ENCODE data around the gene DSCAM. TPM values are rescaled to one million over a fixed set of nuclear protein-coding genes. Genes with fewer than 3 reads are reported as not detected.

DSCAM gene
- total and polyA plus RNA-seq, 10 of the 15 experiments (the other 5 are each of a cell fraction or from before 2014, with no cell fraction given), result not detected

DNA sequence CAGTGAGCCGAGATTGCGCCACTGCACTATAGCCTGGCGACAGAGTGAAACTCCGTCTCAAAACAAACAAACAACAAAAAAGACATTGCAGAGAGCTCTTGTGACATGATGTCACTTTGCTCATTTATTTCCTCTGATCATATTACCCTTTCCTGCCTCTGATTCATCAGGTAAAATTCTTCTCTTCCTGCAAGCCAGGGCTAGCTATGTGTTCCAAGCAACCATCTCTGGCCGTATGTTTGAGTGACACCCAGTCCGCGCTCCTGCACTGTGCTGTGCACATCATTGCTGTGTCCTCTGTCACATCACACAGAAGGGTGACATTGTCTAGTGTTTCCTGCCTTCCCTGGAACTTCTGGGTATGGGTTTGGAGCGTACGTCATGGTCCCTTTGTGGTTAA, 728.4 kb downstream of the DSCAM start:
- Histone ChIP-seq H3K79me2 (ENCODE audit: control insufficient read depth, insufficient read depth, low read length) (no peaks in the 10 kb centered on the region), H3K4me3 (no peak overlapping the region), H3K9ac (ENCODE audit: control insufficient read depth, insufficient read depth, low read length) (no peak overlapping the region), H2AFZ (ENCODE audit: control insufficient read depth, low read depth, low read length) (no peak overlapping the region), H3K4me2 (ENCODE audit: control insufficient read depth, insufficient read depth) (no peak overlapping the region), H3K27ac (ENCODE audit: control insufficient read depth, insufficient read depth) (no peak overlapping the region), H3K9me3 (replicated peaks; ENCODE audit: control insufficient read depth, insufficient read depth, low read length) (no peaks in the 10 kb centered on the region; the same call in 2 of the 3 replicates), H4K20me1 (ENCODE audit: control insufficient read depth, insufficient read depth) (no peaks in the 10 kb centered on the region), H3K27me3 (replicated peaks in 1 of 2; ENCODE audit: control insufficient read depth in 2 of 2, insufficient read depth in 2 of 2, low read length in 1 of 2) (no peaks in the 10 kb centered on the region), H3K36me3 (ENCODE audit: control insufficient read depth in 2 of 2, insufficient read depth in 2 of 2, low read length in 1 of 2) (no peaks in the 10 kb centered on the region), H3K4me1 (ENCODE audit: control insufficient read depth, insufficient read depth, low read length) (no peaks in the 10 kb centered on the region)
- no peak for FAIRE-seq
- intact Hi-C loops (cut with micrococcal nuclease; ENCODE audit: unreplicated experiment) (no loop called here), in situ Hi-C loops (cut with MboI) (no loop called here)
- RAD21 ChIA-PET (ENCODE audit: unreplicated experiment), result no interaction called here
- CTCF ChIA-PET, result no interaction called here
- POLR2A ChIA-PET, result no interaction called here
- TF ChIP-seq, protein P1, sequence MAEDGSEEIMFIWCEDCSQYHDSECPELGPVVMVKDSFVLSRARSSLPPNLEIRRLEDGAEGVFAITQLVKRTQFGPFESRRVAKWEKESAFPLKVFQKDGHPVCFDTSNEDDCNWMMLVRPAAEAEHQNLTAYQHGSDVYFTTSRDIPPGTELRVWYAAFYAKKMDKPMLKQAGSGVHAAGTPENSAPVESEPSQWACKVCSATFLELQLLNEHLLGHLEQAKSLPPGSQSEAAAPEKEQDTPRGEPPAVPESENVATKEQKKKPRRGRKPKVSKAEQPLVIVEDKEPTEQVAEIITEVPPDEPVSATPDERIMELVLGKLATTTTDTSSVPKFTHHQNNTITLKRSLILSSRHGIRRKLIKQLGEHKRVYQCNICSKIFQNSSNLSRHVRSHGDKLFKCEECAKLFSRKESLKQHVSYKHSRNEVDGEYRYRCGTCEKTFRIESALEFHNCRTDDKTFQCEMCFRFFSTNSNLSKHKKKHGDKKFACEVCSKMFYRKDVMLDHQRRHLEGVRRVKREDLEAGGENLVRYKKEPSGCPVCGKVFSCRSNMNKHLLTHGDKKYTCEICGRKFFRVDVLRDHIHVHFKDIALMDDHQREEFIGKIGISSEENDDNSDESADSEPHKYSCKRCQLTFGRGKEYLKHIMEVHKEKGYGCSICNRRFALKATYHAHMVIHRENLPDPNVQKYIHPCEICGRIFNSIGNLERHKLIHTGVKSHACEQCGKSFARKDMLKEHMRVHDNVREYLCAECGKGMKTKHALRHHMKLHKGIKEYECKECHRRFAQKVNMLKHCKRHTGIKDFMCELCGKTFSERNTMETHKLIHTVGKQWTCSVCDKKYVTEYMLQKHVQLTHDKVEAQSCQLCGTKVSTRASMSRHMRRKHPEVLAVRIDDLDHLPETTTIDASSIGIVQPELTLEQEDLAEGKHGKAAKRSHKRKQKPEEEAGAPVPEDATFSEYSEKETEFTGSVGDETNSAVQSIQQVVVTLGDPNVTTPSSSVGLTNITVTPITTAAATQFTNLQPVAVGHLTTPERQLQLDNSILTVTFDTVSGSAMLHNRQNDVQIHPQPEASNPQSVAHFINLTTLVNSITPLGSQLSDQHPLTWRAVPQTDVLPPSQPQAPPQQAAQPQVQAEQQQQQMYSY (CRISPR knock-in tag; IDR thresholded peaks at IDR 0.05), result no peak
- TF ChIP-seq MTA2 (IDR thresholded peaks at IDR 0.05; ENCODE audit: low read depth), result no peak
- no peak for TF ChIP-seq HCFC1 (IDR thresholded peaks at IDR 0.05; ENCODE audit: low read length)
- no peak for TF ChIP-seq ZNF274 (IDR thresholded peaks at IDR 0.05; ENCODE audit: insufficient read depth, insufficient read length)
- no peak for TF ChIP-seq RBBP5 (conservative IDR thresholded peaks at IDR 0.05)
- TF ChIP-seq, protein P2, sequence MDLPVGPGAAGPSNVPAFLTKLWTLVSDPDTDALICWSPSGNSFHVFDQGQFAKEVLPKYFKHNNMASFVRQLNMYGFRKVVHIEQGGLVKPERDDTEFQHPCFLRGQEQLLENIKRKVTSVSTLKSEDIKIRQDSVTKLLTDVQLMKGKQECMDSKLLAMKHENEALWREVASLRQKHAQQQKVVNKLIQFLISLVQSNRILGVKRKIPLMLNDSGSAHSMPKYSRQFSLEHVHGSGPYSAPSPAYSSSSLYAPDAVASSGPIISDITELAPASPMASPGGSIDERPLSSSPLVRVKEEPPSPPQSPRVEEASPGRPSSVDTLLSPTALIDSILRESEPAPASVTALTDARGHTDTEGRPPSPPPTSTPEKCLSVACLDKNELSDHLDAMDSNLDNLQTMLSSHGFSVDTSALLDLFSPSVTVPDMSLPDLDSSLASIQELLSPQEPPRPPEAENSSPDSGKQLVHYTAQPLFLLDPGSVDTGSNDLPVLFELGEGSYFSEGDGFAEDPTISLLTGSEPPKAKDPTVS (IDR thresholded peaks at IDR 0.05; ENCODE audit: low read depth, low read length), result no peak
- TF ChIP-seq MYB (IDR thresholded peaks at IDR 0.05; ENCODE audit: borderline replicate concordance, low read depth, low read length), result no peak
- TF ChIP-seq NFYA (IDR thresholded peaks at IDR 0.05; ENCODE audit: borderline replicate concordance, low read depth, low read length), result no peak
- no peak for ATAC-seq
- WGBS (ENCODE audit: insufficient coverage, insufficient replicate concordance, low lambda C conversion rate, missing lambda C conversion rate), result 63% methylated on average over 9 of the region's 9 CpGs
- no TSS peak for BruUV-seq (replicated peaks)
- SMC1A ChIA-PET (ENCODE audit: uncharacterized antibody, unreplicated experiment), result no interaction called here
- no peak for DNase-seq (ENCODE audit: low read depth, low spot score)

Data from GM12878 (cell line).